Measurements from ENCODE around the gene TBC1D25.

The TBC1D25 gene

GRCh38 chrX:48601741-48602394, 62.4 kb downstream of the TBC1D25 start:
- no peak for DNase-seq (ENCODE audit: low read depth, low spot score)

GRCh38 chrX:48604701-48605100, 65.2 kb downstream of the TBC1D25 start:
- DNase-seq (ENCODE audit: low read depth, low spot score), result no peak

GRCh38 chrX:48606091-48606490, 66.6 kb downstream of the TBC1D25 start:
- no peak for DNase-seq (ENCODE audit: low read depth, low spot score)

GRCh38 chrX:48611703-48612102, 72.2 kb downstream of the TBC1D25 start:
- DNase-seq (ENCODE audit: low read depth, low spot score), result no peak

Data from smooth muscle cell of the brain vasculature (primary cell).